SKM-1 treated with dmso at 0.1 percent for 144 hours (cell line): ENCODE results near the gene SEMA3D.

Experiments used
- DNase-seq: peaks from one replicate; lab custom pipeline; 2025; ENCODE audit not compliant: unreplicated experiment; lab: John Stamatoyannopoulos, UW

SEMA3D gene

DNA sequence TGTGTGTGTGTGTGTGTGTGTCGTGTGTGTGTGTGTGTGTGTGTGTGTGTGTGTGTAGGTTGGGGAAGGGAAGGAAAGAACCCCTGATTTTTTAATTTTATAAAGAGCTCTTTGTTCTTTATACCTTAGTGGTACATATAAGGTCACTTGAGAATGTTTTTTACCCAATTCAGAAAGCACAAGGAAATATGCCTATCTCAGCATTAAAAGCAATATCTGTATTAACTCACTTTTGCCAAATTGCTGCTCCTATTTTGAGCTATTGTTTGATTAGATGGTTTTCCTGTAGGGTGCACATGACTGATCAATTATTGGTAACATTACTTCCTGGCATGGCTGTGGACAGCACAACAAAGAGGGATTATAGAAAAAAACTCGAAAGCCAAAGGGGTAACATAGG lies 60.5 kb downstream of the SEMA3D start:
- no peak for DNase-seq

DNA sequence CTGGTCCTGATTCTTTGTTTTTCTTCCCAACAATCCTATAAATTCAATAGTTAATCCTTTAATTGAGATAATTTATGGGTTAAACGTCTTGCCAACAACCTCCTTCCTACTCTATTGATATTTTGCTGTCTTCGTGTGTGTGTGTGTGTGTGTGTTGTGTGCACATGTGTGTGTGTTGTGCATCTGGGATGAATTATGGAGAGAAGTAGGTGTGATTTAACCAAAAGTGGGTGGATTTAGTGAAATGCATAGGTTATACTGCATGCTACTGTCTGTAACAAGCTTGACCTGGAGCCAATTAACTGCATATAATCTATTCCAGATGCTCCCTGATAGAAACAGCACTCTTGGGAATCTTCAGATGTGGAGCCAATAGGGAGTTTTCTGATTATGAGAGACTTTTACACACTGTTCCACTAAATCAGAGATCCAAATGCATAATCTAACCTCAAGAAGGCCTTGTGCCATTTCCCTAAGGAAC lies 61.2 kb downstream of the SEMA3D start:
- no peak for DNase-seq

GRCh38 chr7:85125176-85125575 lies 61.7 kb downstream of the SEMA3D start:
- DNase-seq: no peak

- DNase-seq: no peak
Measured at GRCh38 chr7:85119934-85120333, 66.9 kb downstream of the SEMA3D start.

DNA sequence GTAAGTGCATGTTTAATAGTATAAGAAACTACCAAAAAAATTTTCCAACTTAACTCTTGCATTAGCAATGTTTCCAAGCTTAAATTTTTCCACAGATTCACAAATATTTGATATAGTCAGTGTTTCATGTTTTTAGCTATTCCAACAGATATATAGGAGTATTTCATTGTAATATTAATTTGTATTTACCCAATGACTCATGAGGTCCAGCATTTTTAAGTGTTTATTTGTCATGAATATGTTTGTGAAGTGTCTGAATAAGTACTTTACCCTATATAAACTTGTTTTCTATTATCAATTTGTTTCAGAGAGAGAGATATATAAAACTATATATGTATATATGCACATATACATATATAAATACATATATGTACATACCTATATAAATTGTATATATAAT lies 71.0 kb downstream of the SEMA3D start:
- DNase-seq: no peak

DNA sequence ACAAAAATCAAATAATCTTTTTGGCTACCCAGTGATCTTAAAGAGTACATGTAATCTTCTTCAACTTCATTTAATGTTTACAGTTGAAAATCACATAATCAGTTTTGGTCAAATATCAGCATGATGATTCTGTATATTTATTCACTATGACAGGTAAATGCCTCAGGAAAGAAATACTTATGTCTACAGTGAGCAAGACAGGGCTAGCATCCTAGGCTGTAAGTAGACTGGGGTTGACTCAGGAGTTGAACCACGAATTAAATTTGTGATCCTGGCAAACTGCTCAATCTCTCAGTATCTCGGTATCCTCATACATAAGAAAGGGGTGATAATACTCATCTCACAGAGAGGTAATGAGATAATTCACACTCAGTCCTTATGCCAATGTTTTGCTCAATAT lies 71.8 kb downstream of the SEMA3D start:
- DNase-seq: no peak

- DNase-seq: no peak
Measured at GRCh38 chr7:85114342-85114741, 72.5 kb downstream of the SEMA3D start.

DNA sequence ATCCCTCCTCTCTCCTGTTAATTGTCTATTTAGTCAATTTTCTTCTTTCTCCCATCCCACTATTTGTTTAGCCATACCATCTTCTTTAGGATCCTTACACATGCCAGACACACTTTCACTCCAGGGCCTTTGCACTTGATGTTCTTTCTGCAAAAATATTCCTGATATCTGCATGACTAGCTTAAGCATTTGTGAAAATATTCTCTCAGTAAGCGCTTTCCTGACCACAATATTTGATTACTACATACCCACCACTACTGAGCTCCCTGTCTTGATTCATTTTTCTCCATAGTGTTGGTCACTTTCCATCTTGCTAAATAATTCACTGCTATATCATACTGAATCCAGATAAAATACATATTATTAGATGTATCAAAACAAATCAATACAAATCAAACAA lies 75.1 kb downstream of the SEMA3D start:
- DNase-seq: no peak

DNA sequence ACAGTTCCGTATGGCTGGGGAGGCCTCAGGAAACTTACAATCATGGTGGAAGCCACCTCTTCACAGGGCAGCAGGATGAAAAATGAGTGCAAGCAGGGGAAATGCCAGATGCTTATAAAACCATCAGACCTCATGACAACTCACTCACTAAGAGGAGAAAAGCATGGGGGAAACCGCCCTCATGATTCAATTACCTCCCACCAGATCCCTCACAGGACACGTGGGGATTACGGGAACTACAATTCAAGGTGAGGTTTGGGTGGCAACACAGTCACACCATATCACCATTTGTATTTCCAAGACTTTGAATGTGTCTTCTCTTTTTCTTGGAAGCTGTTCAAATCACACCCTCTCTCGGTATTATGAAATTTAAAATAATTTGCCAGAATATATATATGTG lies 80.1 kb downstream of the SEMA3D start:
- DNase-seq: no peak

- no peak for DNase-seq
Measured at GRCh38 chr7:85104432-85105205, 82.2 kb downstream of the SEMA3D start.

DNA sequence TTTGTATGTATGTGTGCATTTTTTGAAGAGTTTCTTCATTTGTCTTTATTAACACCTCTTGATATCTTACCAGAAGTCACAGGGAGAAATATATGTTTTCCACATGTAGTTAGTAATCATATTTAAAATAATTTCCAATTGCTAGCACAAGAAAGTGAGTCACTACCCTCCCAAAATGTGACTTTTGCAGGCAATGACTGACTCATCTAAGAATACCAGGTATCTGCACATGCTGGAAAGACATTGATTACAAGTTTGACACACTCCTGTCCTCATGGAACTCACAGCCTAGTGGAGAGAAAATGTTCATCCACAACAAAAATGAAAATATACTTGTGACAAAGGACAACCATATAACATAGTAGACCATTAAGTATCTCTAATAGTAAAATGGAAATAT lies 82.9 kb downstream of the SEMA3D start:
- no peak for DNase-seq

DNA sequence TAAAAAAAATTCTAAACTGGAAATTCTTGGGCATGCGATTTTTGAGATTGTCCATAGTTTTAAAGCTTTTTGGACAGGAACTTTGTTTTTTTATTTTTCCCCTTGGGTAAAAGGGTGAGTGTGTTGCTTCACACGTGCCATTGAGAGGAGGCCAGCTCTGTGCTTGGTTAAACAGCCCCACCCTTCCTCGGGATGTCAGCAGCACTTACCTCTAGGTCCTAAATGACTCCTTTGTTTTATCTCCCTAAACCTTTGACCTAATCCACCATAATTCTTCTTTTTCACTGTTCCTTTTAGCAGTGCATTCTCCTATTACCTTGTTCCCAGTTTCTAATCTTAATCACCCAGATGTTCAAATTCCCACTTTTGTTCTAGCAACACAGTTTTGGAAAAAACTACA lies 83.5 kb downstream of the SEMA3D start:
- no peak for DNase-seq

DNA sequence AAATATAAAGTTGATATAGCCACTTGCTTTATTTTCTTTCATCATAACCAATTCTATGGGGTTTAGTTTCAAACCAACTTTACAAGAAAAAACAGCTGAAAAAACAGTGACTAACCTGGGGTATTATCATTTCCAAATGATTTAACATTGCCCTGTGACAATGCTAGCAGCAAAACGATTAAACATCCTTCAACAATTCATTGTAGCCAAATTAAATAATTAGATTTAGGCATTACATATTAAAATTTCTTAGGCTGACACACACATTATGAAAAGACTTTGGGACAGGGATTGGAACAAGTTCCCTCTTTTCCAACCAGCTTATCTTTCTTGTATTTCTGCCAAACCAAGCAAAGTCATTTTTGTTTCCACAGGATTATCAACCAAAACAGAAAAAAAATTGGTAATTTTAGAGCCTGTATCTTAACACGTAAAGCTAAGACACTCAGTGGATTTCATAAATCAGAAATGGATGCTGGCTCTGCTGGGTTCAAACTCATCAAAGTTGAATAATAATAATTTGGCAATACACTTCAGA lies 84.0 kb downstream of the SEMA3D start:
- DNase-seq: no peak

GRCh38 chr7:85101347-85101746 lies 85.5 kb downstream of the SEMA3D start:
- DNase-seq: no peak

GRCh38 chr7:85097844-85098243 lies 89.0 kb downstream of the SEMA3D start:
- no peak for DNase-seq

DNA sequence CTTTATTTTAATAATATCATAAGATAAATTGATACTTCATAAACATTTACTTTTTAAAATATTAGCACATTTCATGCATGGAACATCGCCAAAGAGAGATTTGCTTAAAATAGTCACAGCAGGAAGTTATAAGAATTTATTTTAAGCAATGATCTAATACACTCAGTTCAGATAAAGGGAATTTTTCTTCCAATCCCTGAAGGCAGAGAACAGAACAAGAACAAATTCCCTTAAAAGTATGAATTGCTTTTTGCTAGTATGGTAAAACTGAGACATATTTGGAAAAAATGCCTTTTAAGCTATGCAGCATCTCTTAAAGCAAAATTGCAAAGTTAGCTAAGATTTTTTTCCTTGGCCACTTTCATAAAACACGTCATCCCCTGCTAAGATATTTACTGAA lies 91.0 kb downstream of the SEMA3D start:
- DNase-seq: no peak

DNA sequence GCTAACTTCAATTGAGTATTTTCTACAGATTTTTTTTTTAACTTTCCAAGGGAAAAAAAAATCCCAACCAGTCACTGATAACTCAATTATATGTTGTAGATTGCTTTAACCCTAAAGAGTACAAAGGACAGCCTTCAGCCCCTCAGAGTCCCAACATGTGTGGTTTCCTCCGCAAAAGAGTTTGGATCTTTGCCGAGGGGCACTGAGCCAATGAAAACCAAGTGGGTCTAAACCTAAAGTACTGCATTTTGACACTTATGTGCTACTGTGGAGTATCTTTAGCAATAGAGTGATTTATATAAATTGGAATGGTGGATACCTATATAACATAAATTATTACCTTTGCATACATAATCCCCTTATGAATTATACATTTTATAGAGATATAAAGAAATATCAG lies 91.5 kb downstream of the SEMA3D start:
- no peak for DNase-seq

DNA sequence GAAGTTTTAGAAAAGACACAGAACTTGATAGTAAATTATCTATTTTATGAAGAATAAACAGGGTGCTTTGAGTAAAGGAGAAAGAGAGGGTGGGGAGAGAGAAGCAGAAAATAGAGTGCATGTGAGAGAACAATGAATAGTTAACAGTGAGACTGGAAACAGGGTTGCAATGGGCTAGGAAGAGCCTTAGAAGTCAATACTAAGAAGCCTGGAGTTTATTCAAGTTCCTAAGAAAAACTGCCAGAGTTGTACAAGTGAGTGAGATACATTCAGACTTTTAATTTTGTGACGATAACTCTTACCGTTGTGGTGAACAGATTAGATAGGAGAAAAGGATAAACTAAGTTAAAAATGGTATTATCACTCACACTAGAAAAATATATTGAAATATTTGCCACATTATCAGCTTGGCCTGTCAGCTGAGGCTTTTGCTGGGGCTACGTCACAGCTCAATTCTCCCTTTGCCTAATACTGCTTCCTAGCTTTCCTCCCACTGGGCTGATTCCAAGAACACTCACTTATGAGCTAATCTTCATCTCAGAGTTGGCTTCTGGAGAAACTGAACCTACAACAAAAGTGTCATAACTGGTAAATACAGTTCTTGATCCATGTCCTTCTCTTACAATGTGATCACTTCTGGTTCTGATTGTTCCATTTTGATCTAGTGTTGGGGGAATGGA lies 92.7 kb downstream of the SEMA3D start:
- DNase-seq: no peak

- DNase-seq: no peak
Measured at GRCh38 chr7:85091565-85091928, 95.3 kb downstream of the SEMA3D start.

- DNase-seq: no peak
Measured at GRCh38 chr7:85090919-85091564, 95.8 kb downstream of the SEMA3D start.

DNA sequence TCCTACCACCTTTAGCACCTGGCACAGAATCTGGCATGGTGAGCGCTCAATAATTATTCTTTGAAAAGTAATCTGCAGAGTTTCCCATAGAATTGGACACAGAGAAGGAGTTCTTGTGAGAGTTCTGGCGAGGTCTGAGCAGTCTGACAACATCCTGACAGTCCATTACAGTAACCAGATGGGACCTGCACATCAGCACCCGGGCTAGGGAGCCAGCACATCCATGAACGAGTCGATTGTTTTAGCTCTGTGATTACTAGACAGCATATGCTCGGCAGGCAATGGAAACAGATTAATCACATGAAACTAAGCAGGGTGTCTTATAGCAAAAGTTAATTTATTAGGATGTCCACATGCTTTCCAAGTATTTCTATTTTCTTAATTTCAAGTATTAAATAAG lies 96.7 kb downstream of the SEMA3D start:
- DNase-seq: no peak

DNA sequence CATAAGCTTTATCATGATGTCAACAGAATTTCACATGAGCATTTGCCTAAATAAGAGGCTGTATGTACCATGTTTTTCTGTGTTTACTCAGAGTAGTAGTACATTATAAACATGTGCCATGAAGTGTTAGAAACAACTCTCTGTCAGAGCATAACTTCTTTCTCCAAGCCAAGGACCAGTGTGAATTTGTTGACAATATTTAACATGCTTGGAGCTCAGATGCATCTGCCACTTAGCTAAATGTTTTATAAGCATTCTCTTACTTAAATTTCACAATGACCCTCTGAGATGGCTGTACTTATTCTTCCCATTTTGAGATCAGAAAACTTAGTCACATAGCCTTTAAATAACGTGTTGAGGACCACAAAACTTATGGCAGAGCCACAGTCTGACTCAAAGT lies 105.0 kb downstream of the SEMA3D start:
- DNase-seq: no peak
